ENCODE results near the gene SNX20. TPM values are rescaled to one million over a fixed set of nuclear protein-coding genes. Genes with fewer than 3 reads are reported as not detected.

SNX20 gene
- total and polyA plus RNA-seq, 8 donors, result 1.3 to 17.6 (median 1.5) TPM

DNA sequence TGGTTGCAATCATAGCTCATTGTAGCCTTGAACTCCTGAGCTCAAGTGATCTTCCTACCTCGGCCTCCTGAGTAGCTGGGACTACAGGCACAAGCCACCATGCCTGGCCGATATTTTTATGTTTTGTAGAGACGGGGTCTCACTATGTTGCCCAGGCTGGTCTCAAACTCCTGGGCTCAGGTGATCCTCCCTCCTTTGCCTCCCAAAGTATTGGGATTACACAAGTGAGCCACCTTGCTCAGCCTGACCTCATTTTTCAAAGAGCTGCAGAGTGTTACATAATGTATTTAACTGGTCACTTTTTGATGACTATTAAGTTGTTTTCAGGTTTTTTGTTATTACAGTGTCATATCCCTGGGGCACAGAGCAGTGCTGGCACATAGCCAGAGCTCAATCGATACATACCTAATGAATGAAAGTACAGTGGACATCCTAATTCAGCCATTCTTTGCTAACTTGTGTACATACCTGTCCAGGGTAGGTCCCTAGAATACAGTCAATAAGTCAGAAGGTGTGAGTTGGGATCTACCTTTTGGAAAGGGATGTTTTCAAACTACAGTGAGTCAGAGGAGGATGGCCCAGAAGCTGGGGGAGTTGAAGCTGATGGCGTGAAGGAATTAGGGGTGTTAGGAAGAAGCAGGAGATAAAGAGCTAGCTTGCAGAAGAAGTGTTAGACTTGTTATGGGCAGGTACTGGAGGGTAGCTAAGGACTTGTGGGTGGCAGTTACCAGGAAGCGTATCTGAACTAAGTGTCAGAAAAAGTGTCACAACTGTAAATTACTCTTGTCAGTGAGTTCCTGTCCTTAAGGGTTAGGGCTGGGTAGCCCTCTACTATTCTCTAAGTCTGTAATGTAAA is 40.7 kb upstream of the SNX20 start:
- ATAC-seq (no peak), DNase-seq (no peak)
- intact Hi-C loops (cut with DNase I), result no loop called here
- H3K4me3 ChIP-seq, result no peak overlapping the region
- no peak overlapping the region for H3K27ac ChIP-seq
- H3K4me1 ChIP-seq, result peaks cover 0 to 16% of the 10 kb centered on the region in 2 donors
- peaks cover 0 to 52% of the 10 kb centered on the region in 2 donors for H3K36me3 ChIP-seq
- H3K27me3 ChIP-seq, result no peaks in the 10 kb centered on the region
- TF ChIP-seq, protein P1, sequence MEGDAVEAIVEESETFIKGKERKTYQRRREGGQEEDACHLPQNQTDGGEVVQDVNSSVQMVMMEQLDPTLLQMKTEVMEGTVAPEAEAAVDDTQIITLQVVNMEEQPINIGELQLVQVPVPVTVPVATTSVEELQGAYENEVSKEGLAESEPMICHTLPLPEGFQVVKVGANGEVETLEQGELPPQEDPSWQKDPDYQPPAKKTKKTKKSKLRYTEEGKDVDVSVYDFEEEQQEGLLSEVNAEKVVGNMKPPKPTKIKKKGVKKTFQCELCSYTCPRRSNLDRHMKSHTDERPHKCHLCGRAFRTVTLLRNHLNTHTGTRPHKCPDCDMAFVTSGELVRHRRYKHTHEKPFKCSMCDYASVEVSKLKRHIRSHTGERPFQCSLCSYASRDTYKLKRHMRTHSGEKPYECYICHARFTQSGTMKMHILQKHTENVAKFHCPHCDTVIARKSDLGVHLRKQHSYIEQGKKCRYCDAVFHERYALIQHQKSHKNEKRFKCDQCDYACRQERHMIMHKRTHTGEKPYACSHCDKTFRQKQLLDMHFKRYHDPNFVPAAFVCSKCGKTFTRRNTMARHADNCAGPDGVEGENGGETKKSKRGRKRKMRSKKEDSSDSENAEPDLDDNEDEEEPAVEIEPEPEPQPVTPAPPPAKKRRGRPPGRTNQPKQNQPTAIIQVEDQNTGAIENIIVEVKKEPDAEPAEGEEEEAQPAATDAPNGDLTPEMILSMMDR (IDR thresholded peaks at IDR 0.05), result no peak
- H3K9me3 ChIP-seq, result peaks cover 0 to 6% of the 10 kb centered on the region in 2 donors

DNA sequence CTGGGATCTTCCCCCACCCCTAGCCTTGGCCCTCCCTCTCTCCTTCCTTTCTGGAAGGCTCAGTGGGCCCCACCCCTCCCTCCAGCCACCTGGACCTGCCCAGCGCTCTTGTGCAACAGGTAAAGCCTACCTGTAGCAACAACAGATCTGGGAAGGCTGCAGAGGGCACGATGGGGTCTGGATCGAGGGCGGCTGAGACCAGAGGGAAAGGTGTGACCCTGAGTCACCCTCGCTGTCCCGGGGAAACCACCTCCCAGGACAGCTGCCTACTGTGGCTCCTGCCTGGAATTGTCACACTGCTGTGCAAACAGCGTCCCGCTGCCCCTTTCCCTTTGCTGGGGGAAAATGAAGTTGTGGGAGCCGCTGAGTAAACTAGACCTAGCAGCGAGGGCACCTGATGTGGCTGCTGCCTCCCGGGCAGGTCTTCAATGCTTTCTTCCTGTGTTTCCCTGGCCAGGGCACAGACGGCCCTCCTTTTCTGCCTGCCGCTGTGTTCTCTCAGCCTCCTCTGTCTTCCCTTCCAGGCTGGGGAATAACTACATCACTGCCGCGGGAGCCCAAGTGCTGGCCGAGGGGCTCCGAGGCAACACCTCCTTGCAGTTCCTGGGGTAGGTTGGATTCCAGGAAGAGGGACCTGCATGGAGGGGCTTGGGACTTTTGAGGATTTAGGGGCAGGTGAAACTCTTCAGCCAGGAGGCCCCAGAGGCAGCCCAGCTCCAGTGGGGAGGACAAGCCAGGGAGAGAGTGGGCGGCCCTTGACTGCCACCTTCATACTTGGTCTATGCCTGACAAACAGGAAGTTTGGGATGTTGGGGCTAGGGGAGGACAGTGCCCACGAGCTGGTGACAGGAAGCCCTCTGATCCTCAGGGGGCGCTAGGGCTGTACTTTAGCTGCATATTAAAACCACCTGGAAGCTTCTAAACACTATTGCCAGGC is 38.6 kb upstream of the SNX20 start:
- Histone ChIP-seq H3K27ac (no peak overlapping the region), H3K9me3 (peaks cover 0 to 6% of the 10 kb centered on the region in 2 donors), H3K27me3 (no peaks in the 10 kb centered on the region), H3K36me3 (peaks cover 0 to 31% of the 10 kb centered on the region in 2 donors), H3K4me1 (peaks cover 0 to 31% of the 10 kb centered on the region in 2 donors), H3K4me3 (no peak overlapping the region)
- TF ChIP-seq, protein P1 (IDR thresholded peaks at IDR 0.05), result no peak
- intact Hi-C loops (cut with DNase I), result no loop called here
- ATAC-seq (peak; percentile 86), DNase-seq (peak in 1 of 4 donors; percentile 45)

DNA sequence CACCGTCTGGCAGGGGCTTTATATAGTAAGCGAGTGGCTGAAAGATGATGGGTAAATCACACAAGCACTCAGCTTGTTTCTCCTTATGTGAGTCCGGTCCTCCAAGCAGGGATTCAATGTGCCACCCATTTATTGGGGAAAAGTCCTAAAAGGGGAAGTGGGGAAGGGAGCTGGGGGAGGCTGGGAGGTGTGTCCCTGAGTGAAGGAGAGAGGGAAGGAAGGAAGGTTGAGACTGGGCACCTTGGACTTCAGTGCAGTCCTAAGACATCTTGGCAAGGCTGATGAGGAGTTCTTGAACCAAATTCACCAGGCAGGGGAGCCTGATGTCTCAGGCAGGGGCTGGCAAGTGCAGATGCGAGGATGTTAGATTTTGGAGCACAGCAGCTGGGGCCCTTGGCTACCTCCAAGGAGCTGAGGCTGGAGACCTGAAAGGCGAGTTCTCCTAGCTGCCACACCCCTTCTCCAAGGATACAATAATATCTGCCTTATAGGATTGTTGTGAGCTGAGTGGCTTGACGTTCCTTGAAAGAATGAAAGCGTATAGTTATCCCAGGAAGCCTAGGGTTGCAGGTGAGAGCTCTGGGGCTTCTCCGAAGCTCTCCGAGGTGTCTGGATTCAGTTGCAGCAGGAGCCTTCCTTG is 37.8 kb upstream of the SNX20 start:
- Histone ChIP-seq H3K4me3 (no peak overlapping the region), H3K36me3 (peaks cover 0 to 24% of the 10 kb centered on the region in 2 donors), H3K27me3 (no peaks in the 10 kb centered on the region), H3K4me1 (peaks cover 0 to 39% of the 10 kb centered on the region in 2 donors), H3K9me3 (peaks cover 0 to 1% of the 10 kb centered on the region in 2 donors), H3K27ac (no peak overlapping the region)
- intact Hi-C loops (cut with DNase I), result no loop called here
- TF ChIP-seq, protein P1 (IDR thresholded peaks at IDR 0.05), result no peak
- peak; percentile 74 for ATAC-seq
- no peak for DNase-seq

DNA sequence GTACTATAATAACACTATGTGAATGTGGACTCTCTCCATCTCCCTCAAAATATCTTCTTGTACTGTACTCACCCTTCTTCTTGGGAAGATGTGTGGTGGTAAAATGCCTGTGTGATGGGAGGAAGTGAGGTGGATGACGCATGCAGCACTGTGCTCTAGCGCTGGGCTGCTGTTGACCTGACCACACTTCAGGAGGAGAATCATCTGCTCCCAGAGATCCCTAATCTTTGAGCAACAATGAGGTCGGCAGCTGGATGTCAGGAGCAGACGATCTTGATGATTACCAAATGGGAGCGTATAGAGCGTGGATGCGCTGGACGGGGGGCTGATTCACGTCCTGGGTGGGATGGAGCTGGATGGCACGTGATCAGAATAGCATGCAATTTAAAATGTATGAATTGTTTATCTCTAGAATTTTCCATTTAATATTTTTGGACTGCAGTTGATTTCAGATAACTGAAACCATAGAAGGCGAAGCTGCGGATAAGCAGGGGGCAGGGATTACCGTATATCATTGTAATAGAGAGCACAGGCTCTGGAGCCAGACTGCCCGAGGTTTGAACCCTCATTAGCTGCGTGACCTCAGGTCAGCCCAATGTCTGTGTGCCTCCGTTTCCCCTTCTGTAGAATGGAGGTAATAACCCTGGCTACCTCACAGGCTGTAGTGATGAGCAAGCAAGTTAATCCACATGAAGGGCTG is 37.1 kb upstream of the SNX20 start:
- no peak for DNase-seq
- H3K27ac ChIP-seq, result no peak overlapping the region
- no peak overlapping the region for H3K4me3 ChIP-seq
- peaks cover 0 to 46% of the 10 kb centered on the region in 2 donors for H3K4me1 ChIP-seq
- intact Hi-C loops (cut with DNase I), result no loop called here
- H3K36me3 ChIP-seq, result peaks cover 0 to 18% of the 10 kb centered on the region in 2 donors
- no peaks in the 10 kb centered on the region for H3K9me3 ChIP-seq
- no peak for ATAC-seq
- TF ChIP-seq, protein P1 (IDR thresholded peaks at IDR 0.05), result no peak
- H3K27me3 ChIP-seq, result no peaks in the 10 kb centered on the region

Data from left lung (tissue), 10 donors.